Mesothelial cell of epicardium (in vitro differentiated cells): ENCODE results near the gene EIF2B5. TPM values are rescaled to one million over a fixed set of nuclear protein-coding genes. Genes with fewer than 3 reads are reported as not detected.

Experiments
- DNase-seq, 2 experiments: peaks; one replicate each; pipeline ENCODE4 v3.0.0; 2021; ENCODE audit warnings: low spot score in 2 of 2; ENCODE audit not compliant: unreplicated experiment in 2 of 2
- H3K27ac Mint-ChIP-seq: 2 replicates; pipeline ENCODE4 v1.8.0; 2021; ENCODE audit warnings: mixed read lengths
- H3K27me3 Mint-ChIP-seq: 2 replicates; pipeline ENCODE4 v1.8.0; 2021; ENCODE audit warnings: low read depth, mixed read lengths
- H3K36me3 Mint-ChIP-seq: 2 replicates; pipeline ENCODE4 v1.8.0; 2021; ENCODE audit warnings: mixed read lengths
- H3K4me1 Mint-ChIP-seq: 2 replicates; pipeline ENCODE4 v1.8.0; 2021; ENCODE audit warnings: mixed read lengths
- H3K4me3 Mint-ChIP-seq: 2 replicates; pipeline ENCODE4 v1.8.0; 2021; ENCODE audit warnings: mild to moderate bottlenecking, moderate library complexity, mixed read lengths
- H3K9me3 Mint-ChIP-seq: 2 replicates; pipeline ENCODE4 v1.8.0; 2021; ENCODE audit warnings: mixed read lengths
- CTCF ChIP-seq: fragments of 200-600 bp; sonication (generic); IDR thresholded peaks from one replicate; pipeline ENCODE4 v1.5.0; 2021; ENCODE audit warnings: antibody characterized with exemption; ENCODE audit not compliant: unreplicated experiment
- total RNA-seq: library from RNA; stranded (reverse); gene quantifications from 3 replicates; pipeline ENCODE4 v1.2.1, GENCODE V29; 2021

The EIF2B5 gene
- total RNA-seq, 1 donor from 2014 or later: 42.2 TPM

GRCh38 chr3:184140436-184140835 is 5.3 kb downstream of the EIF2B5 start:
- H3K27me3 Mint-ChIP-seq: no peaks in the 10 kb centered on the region
- no peak for DNase-seq
- peaks cover 20% of the 10 kb centered on the region for H3K36me3 Mint-ChIP-seq
- H3K27ac Mint-ChIP-seq: no peak overlapping the region
- H3K4me3 Mint-ChIP-seq: no peak overlapping the region
- no peak for TF ChIP-seq CTCF
- H3K4me1 Mint-ChIP-seq: peaks cover 23% of the 10 kb centered on the region
- H3K9me3 Mint-ChIP-seq: no peaks in the 10 kb centered on the region

- H3K9me3 Mint-ChIP-seq: no peaks in the 10 kb centered on the region
- H3K4me3 Mint-ChIP-seq: no peak overlapping the region
- no peak for DNase-seq
- H3K36me3 Mint-ChIP-seq: peaks cover 20% of the 10 kb centered on the region
- TF ChIP-seq CTCF: no peak
- H3K27me3 Mint-ChIP-seq: no peaks in the 10 kb centered on the region
- peaks cover 7% of the 10 kb centered on the region for H3K4me1 Mint-ChIP-seq
- no peak overlapping the region for H3K27ac Mint-ChIP-seq
Measured at GRCh38 chr3:184142199-184142598, 7.0 kb downstream of the EIF2B5 start.

GRCh38 chr3:184143327-184143726 is 8.2 kb downstream of the EIF2B5 start:
- TF ChIP-seq CTCF: no peak
- no peaks in the 10 kb centered on the region for H3K27me3 Mint-ChIP-seq
- no peak overlapping the region for H3K4me3 Mint-ChIP-seq
- no peaks in the 10 kb centered on the region for H3K9me3 Mint-ChIP-seq
- H3K27ac Mint-ChIP-seq: no peak overlapping the region
- peaks cover 17% of the 10 kb centered on the region for H3K36me3 Mint-ChIP-seq
- no peaks in the 10 kb centered on the region for H3K4me1 Mint-ChIP-seq
- no peak for DNase-seq

GRCh38 chr3:184144505-184144904 is 9.3 kb downstream of the EIF2B5 start:
- no peaks in the 10 kb centered on the region for H3K4me1 Mint-ChIP-seq
- no peak overlapping the region for H3K4me3 Mint-ChIP-seq

GRCh38 chr3:184145111-184145524 is 10.0 kb downstream of the EIF2B5 start:
- Mint-ChIP-seq H3K27ac (peak overlapping the region; percentile 77), H3K9me3 (no peaks in the 10 kb centered on the region), H3K4me1 (no peaks in the 10 kb centered on the region), H3K36me3 (peaks cover 15% of the 10 kb centered on the region), H3K27me3 (no peaks in the 10 kb centered on the region), H3K4me3 (no peak overlapping the region)
- TF ChIP-seq CTCF: no peak
- no peak for DNase-seq

More at GRCh38 chr3:184144505-184144904, 9.3 kb downstream of the EIF2B5 start:
- Mint-ChIP-seq H3K36me3 (peaks cover 17% of the 10 kb centered on the region), H3K9me3 (no peaks in the 10 kb centered on the region), H3K27ac (no peak overlapping the region), H3K27me3 (no peaks in the 10 kb centered on the region)
- TF ChIP-seq CTCF: no peak
- no peak for DNase-seq

GRCh38 chr3:184145751-184146270 is 10.7 kb downstream of the EIF2B5 start:
- no peak for DNase-seq
- Mint-ChIP-seq H3K27me3 (no peaks in the 10 kb centered on the region), H3K9me3 (no peaks in the 10 kb centered on the region), H3K27ac (peak overlapping the region; percentile 77), H3K36me3 (peaks cover 10% of the 10 kb centered on the region), H3K4me3 (no peak overlapping the region), H3K4me1 (no peaks in the 10 kb centered on the region)
- TF ChIP-seq CTCF: no peak
